Neural progenitor cell (in vitro differentiated cells): ENCODE results near the gene FXYD7. TPM values are rescaled to one million over a fixed set of nuclear protein-coding genes. Genes with fewer than 3 reads are reported as not detected.

Source experiments
- DNase-seq: peaks from one replicate; pipeline ENCODE4 v3.0.0-alpha.2; 2016; ENCODE audit warnings: low spot score
- H2AFZ ChIP-seq: fragments of 200-600 bp; sonication (generic); replicated peaks from 2 replicates; pipeline ENCODE4 v1.6.1; 2016; ENCODE audit warnings: antibody characterized with exemption
- H3F3A ChIP-seq: fragments of 200-600 bp; sonication (generic); 2 replicates; pipeline ENCODE4 v1.6.1; 2016; ENCODE audit warnings: antibody characterized with exemption, low read depth
- H3K27ac ChIP-seq: fragments of 200-600 bp; sonication (generic); 2 replicates; pipeline ENCODE4 v1.5.1; 2016; ENCODE audit warnings: mild to moderate bottlenecking
- H3K27me3 ChIP-seq: fragments of 200-600 bp; sonication (generic); 2 replicates; pipeline ENCODE4 v1.6.1; 2016; ENCODE audit warnings: mild to moderate bottlenecking, moderate library complexity
- H3K36me3 ChIP-seq: fragments of 200-600 bp; sonication (generic); 2 replicates; pipeline ENCODE4 v1.5.1; 2016
- H3K4me1 ChIP-seq: fragments of 200-600 bp; sonication (generic); 2 replicates; pipeline ENCODE4 v1.6.1; 2016; ENCODE audit warnings: mixed run types
- H3K4me2 ChIP-seq: fragments of 200-600 bp; sonication (generic); 2 replicates; pipeline ENCODE4 v1.6.1; 2016
- H3K4me3 ChIP-seq: fragments of 200-600 bp; sonication (generic); 2 replicates; pipeline ENCODE4 v1.5.1; 2016
- H3K79me2 ChIP-seq: fragments of 200-600 bp; sonication (generic); 2 replicates; pipeline ENCODE4 v1.6.1; 2016; ENCODE audit warnings: low read depth
- H3K9ac ChIP-seq: fragments of 200-600 bp; sonication (generic); 2 replicates; pipeline ENCODE4 v1.6.1; 2016
- H3K9me3 ChIP-seq: fragments of 200-600 bp; sonication (generic); 2 replicates; pipeline ENCODE4 v1.5.1; 2016; ENCODE audit warnings: low read depth
- H4K20me1 ChIP-seq: fragments of 200-600 bp; sonication (generic); 2 replicates; pipeline ENCODE4 v1.6.1; 2016; ENCODE audit warnings: low read depth
- H3K27ac Mint-ChIP-seq: 3 replicates; pipeline ENCODE4 v1.8.0; 2021; ENCODE audit warnings: mixed read lengths
- H3K27me3 Mint-ChIP-seq: 2 replicates; pipeline ENCODE4 v1.8.0; 2022; ENCODE audit warnings: low read depth, mild to moderate bottlenecking, inconsistent platforms, moderate library complexity, mixed read lengths; ENCODE audit not compliant: insufficient read depth
- H3K36me3 Mint-ChIP-seq: 3 replicates; pipeline ENCODE4 v1.8.0; 2021; ENCODE audit warnings: mixed read lengths
- H3K4me1 Mint-ChIP-seq: 3 replicates; pipeline ENCODE4 v1.8.0; 2021; ENCODE audit warnings: mixed read lengths
- H3K4me3 Mint-ChIP-seq: 3 replicates; pipeline ENCODE4 v1.8.0; 2021; ENCODE audit warnings: mild to moderate bottlenecking, moderate library complexity, mixed read lengths
- H3K9me3 Mint-ChIP-seq: 3 replicates; pipeline ENCODE4 v1.8.0; 2020; ENCODE audit warnings: mixed read lengths
- EZH2 ChIP-seq: fragments of 200-600 bp; sonication (generic); IDR thresholded peaks from 2 replicates; pipeline ENCODE4 v1.6.1; 2017; ENCODE audit warnings: antibody characterized with exemption, mild to moderate bottlenecking, moderate library complexity
- EZH2phosphoT487 ChIP-seq: fragments of 200-600 bp; sonication (generic); IDR thresholded peaks from 2 replicates; pipeline ENCODE4 v1.6.1; 2017; ENCODE audit warnings: antibody characterized with exemption
- total RNA-seq: library from RNA; depleted of rRNA; stranded (reverse); fragments of >200 nt; gene quantifications from 2 replicates; pipeline ENCODE4 v1.2.3, GENCODE V29; 2015; ENCODE audit warnings: low replicate concordance
- TF ChIP-seq, protein P1 (sequence below): fragments of 200-600 bp; sonication (generic); IDR thresholded peaks from 2 replicates; pipeline ENCODE4 v1.5.1; 2017; ENCODE audit warnings: antibody characterized with exemption, mild to moderate bottlenecking

The FXYD7 gene
- total RNA-seq, 1 donor from 2014 or later = 0.13 TPM

DNA sequence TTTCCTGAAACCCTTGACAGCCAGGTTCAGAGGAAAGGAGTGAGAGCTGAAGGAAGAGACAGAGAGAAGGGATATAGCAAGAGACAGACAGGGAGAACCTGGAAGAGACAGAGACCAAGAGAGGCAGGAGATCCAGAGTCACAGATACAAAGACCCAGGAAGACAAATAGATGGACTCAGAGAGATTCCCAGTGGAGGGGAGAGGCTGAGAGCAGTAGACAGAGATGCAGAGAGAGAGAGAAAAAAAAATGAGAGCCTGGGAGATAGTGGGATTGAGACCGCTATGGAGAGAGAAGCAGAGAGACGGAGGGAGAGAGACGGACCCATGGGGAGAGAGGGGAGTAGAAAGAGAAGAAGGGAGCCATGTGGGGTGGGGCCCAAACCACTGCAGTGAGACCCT, 763 bp downstream of the FXYD7 start:
- H3K27ac ChIP-seq = no peak overlapping the region
- no peak overlapping the region for H2AFZ ChIP-seq
- H3K9me3 Mint-ChIP-seq = no peaks in the 10 kb centered on the region
- no peaks in the 10 kb centered on the region for H3K79me2 ChIP-seq
- peaks cover 39% of the 10 kb centered on the region for H3F3A ChIP-seq
- H3K4me3 Mint-ChIP-seq = peak overlapping the region; percentile 1
- H3K4me1 ChIP-seq = peaks cover 31% of the 10 kb centered on the region
- no peaks in the 10 kb centered on the region for H3K36me3 Mint-ChIP-seq
- H3K36me3 ChIP-seq = no peaks in the 10 kb centered on the region
- TF ChIP-seq, protein P1, sequence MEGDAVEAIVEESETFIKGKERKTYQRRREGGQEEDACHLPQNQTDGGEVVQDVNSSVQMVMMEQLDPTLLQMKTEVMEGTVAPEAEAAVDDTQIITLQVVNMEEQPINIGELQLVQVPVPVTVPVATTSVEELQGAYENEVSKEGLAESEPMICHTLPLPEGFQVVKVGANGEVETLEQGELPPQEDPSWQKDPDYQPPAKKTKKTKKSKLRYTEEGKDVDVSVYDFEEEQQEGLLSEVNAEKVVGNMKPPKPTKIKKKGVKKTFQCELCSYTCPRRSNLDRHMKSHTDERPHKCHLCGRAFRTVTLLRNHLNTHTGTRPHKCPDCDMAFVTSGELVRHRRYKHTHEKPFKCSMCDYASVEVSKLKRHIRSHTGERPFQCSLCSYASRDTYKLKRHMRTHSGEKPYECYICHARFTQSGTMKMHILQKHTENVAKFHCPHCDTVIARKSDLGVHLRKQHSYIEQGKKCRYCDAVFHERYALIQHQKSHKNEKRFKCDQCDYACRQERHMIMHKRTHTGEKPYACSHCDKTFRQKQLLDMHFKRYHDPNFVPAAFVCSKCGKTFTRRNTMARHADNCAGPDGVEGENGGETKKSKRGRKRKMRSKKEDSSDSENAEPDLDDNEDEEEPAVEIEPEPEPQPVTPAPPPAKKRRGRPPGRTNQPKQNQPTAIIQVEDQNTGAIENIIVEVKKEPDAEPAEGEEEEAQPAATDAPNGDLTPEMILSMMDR = no peak
- TF ChIP-seq EZH2 (no peak), EZH2phosphoT487 (no peak)
- H3K9ac ChIP-seq = no peak overlapping the region
- H3K27ac Mint-ChIP-seq = no peak overlapping the region
- DNase-seq = no peak
- H3K4me3 ChIP-seq = peak overlapping the region; percentile 59
- H3K4me1 Mint-ChIP-seq = peaks cover 43% of the 10 kb centered on the region
- peaks cover 3% of the 10 kb centered on the region for H4K20me1 ChIP-seq
- H3K27me3 ChIP-seq = peaks cover 58% of the 10 kb centered on the region
- H3K4me2 ChIP-seq = peak overlapping the region; percentile 93
- peaks cover 31% of the 10 kb centered on the region for H3K27me3 Mint-ChIP-seq
- H3K9me3 ChIP-seq = no peaks in the 10 kb centered on the region

DNA sequence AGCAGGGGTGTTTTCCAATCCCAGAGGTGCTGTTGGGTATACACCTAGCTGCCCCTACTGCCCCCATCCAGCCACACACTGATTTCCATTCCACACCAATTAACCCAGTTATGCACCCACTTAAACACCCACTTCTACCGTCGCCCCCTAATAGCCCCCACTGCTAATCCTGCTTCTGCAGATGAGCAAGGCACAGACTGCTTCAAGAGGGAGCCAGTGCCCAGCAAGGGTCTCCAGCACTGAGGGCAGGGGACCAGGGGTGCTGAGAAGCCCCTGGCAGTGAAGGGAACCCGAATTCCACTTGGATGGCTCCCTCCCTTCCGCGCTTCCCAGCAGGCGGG, 1.2 kb downstream of the FXYD7 start:
- H3K27ac Mint-ChIP-seq = no peak overlapping the region
- H3K4me3 ChIP-seq = no peak overlapping the region

DNA sequence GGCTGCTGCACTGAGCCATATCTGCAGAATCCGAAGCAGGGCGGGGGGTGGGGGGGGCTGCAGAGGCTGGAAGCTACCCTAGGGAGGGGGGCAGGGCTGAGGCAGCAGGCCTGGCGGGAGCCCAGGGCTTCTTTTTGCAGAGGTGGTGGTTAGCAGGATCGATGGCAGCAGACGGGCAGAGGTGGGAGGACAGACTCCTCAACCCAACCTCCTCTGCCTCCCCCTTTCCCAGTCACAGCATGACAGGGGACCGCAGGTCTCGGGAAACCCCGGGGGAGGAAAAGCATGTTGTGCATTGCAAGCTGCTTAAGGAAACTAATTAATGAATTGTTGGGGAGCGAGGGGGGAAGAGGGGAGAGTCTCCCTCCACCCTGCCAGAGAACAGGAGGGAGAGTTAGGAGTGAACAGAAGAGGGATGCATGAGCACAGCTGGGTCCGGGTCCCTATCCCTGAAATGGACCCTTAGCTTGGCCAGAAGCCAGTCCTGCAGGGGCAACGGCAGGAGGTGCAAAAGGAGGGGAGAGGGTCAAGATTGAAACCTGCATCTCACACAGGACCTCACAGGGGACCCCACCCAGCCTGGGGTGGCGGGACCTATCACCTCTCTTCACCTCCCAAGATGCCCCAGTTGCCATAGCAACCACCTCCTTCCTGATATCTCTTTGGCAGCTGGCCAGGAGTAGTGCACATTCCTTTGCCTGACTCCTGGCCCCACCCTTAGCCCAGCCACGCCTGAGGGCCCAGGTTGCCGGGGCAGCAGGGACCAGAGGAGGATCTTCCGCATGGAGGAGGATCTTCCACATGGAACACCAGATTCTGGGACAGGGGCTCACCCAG, 1.8 kb downstream of the FXYD7 start:
- DNase-seq = peak; percentile 89
- H3K27ac Mint-ChIP-seq = no peak overlapping the region
- TF ChIP-seq EZH2 (no peak), EZH2phosphoT487 (no peak)
- TF ChIP-seq, protein P1 = no peak
- H3K4me3 Mint-ChIP-seq = peak overlapping the region; percentile 24
- no peak overlapping the region for H3K9ac ChIP-seq
- H3K27ac ChIP-seq = no peak overlapping the region
- H3K36me3 Mint-ChIP-seq = no peaks in the 10 kb centered on the region
- H3K4me3 ChIP-seq = no peak overlapping the region
- peaks cover 39% of the 10 kb centered on the region for H3F3A ChIP-seq
- H3K9me3 Mint-ChIP-seq = no peaks in the 10 kb centered on the region
- peaks cover 33% of the 10 kb centered on the region for H3K4me1 Mint-ChIP-seq
- peaks cover 57% of the 10 kb centered on the region for H3K27me3 ChIP-seq
- no peak overlapping the region for H2AFZ ChIP-seq
- H3K4me1 ChIP-seq = peaks cover 21% of the 10 kb centered on the region
- no peaks in the 10 kb centered on the region for H3K79me2 ChIP-seq
- H3K9me3 ChIP-seq = no peaks in the 10 kb centered on the region
- no peaks in the 10 kb centered on the region for H3K36me3 ChIP-seq
- peaks cover 3% of the 10 kb centered on the region for H4K20me1 ChIP-seq
- H3K27me3 Mint-ChIP-seq = peaks cover 32% of the 10 kb centered on the region
- peak overlapping the region; percentile 66 for H3K4me2 ChIP-seq

More for the DNA sequence above, 1.2 kb downstream of the FXYD7 start:
- Histone ChIP-seq H3K9me3 (no peaks in the 10 kb centered on the region), H3K9ac (no peak overlapping the region), H3K27me3 (peaks cover 58% of the 10 kb centered on the region), H3K4me2 (peak overlapping the region; percentile 66), H3K4me1 (peaks cover 27% of the 10 kb centered on the region), H3K79me2 (no peaks in the 10 kb centered on the region), H3F3A (peaks cover 39% of the 10 kb centered on the region), H3K27ac (no peak overlapping the region), H3K36me3 (no peaks in the 10 kb centered on the region), H2AFZ (no peak overlapping the region), H4K20me1 (peaks cover 3% of the 10 kb centered on the region)
- DNase-seq = peak; percentile 16
- Mint-ChIP-seq H3K36me3 (no peaks in the 10 kb centered on the region), H3K27me3 (peaks cover 29% of the 10 kb centered on the region), H3K4me1 (peaks cover 39% of the 10 kb centered on the region), H3K4me3 (no peak overlapping the region), H3K9me3 (no peaks in the 10 kb centered on the region)
- TF ChIP-seq, protein P1 = no peak
